ENCODE measurements around the gene CHST5.
A peak's percentile ranks its signal among the peaks of the same experiment; 100 is the strongest.
"Not testable (repeated sequence)": the region's sequence is repeated elsewhere in the genome, so short reads cannot be mapped to it uniquely, and the experiment has no call there.

The CHST5 gene

GRCh38 chr16:75535211-75535843 is 581 bp downstream of the CHST5 start:
- DNase-seq (no peak), ATAC-seq (no peak)
- Mint-ChIP-seq H3K9me3 (no peaks in the 10 kb centered on the region), H3K4me3 (no peak overlapping the region), H3K4me1 (no peaks in the 10 kb centered on the region), H3K36me3 (ENCODE audit: low read depth) (no peaks in the 10 kb centered on the region), H3K27me3 (no peaks in the 10 kb centered on the region), H3K27ac (no peak overlapping the region)

- Mint-ChIP-seq H3K27me3 (no peaks in the 10 kb centered on the region), H3K9me3 (no peaks in the 10 kb centered on the region), H3K27ac (no peak overlapping the region), H3K36me3 (ENCODE audit: low read depth) (no peaks in the 10 kb centered on the region), H3K4me1 (no peaks in the 10 kb centered on the region), H3K4me3 (no peak overlapping the region)
- ATAC-seq, result no peak
- no peak for DNase-seq
These were observed 1.2 kb downstream of the CHST5 start for GRCh38 chr16:75534560-75535205.

GRCh38 chr16:75532791-75533190 is 3.1 kb downstream of the CHST5 start:
- Mint-ChIP-seq H3K4me3 (no peak overlapping the region), H3K4me1 (no peaks in the 10 kb centered on the region), H3K27me3 (no peaks in the 10 kb centered on the region), H3K27ac (no peak overlapping the region), H3K36me3 (ENCODE audit: low read depth) (no peaks in the 10 kb centered on the region), H3K9me3 (no peaks in the 10 kb centered on the region)
- ATAC-seq, result no peak
- no peak for DNase-seq

- DNase-seq, result no peak
- Mint-ChIP-seq H3K4me1 (no peaks in the 10 kb centered on the region), H3K4me3 (no peak overlapping the region), H3K27ac (no peak overlapping the region), H3K27me3 (no peaks in the 10 kb centered on the region), H3K36me3 (ENCODE audit: low read depth) (no peaks in the 10 kb centered on the region), H3K9me3 (no peaks in the 10 kb centered on the region)
- peak; percentile 22 for ATAC-seq
These were observed 3.7 kb downstream of the CHST5 start for GRCh38 chr16:75532142-75532765.

- H3K27ac Mint-ChIP-seq, result no peak overlapping the region
- no peaks in the 10 kb centered on the region for H3K27me3 Mint-ChIP-seq
- H3K9me3 Mint-ChIP-seq, result no peaks in the 10 kb centered on the region
- no peak for DNase-seq
- H3K4me1 Mint-ChIP-seq, result no peaks in the 10 kb centered on the region
- no peak for ATAC-seq
- no peaks in the 10 kb centered on the region for H3K36me3 Mint-ChIP-seq (ENCODE audit: low read depth)
- H3K4me3 Mint-ChIP-seq, result no peak overlapping the region
These were observed 5.9 kb downstream of the CHST5 start for GRCh38 chr16:75529959-75530358.

GRCh38 chr16:75529056-75529905 is 6.6 kb downstream of the CHST5 start:
- no peaks in the 10 kb centered on the region for H3K4me1 Mint-ChIP-seq
- no peak overlapping the region for H3K4me3 Mint-ChIP-seq
- H3K27ac Mint-ChIP-seq, result no peak overlapping the region
- no peaks in the 10 kb centered on the region for H3K27me3 Mint-ChIP-seq
- DNase-seq (no peak), ATAC-seq (no peak)
- no peaks in the 10 kb centered on the region for H3K36me3 Mint-ChIP-seq (ENCODE audit: low read depth)
- no peaks in the 10 kb centered on the region for H3K9me3 Mint-ChIP-seq

- no peaks in the 10 kb centered on the region for H3K9me3 Mint-ChIP-seq
- no peaks in the 10 kb centered on the region for H3K36me3 Mint-ChIP-seq (ENCODE audit: low read depth)
- H3K4me1 Mint-ChIP-seq, result no peaks in the 10 kb centered on the region
- H3K4me3 Mint-ChIP-seq, result no peak overlapping the region
- ATAC-seq, result no peak
- DNase-seq, result no peak
- no peaks in the 10 kb centered on the region for H3K27me3 Mint-ChIP-seq
- H3K27ac Mint-ChIP-seq, result no peak overlapping the region
These were observed 8.0 kb downstream of the CHST5 start for GRCh38 chr16:75527825-75528299.

- DNase-seq (no peak), ATAC-seq (no peak)
- no peak overlapping the region for H3K4me3 Mint-ChIP-seq
- no peaks in the 10 kb centered on the region for H3K36me3 Mint-ChIP-seq (ENCODE audit: low read depth)
- no peaks in the 10 kb centered on the region for H3K27me3 Mint-ChIP-seq
- H3K4me1 Mint-ChIP-seq, result no peaks in the 10 kb centered on the region
- no peak overlapping the region for H3K27ac Mint-ChIP-seq
- no peaks in the 10 kb centered on the region for H3K9me3 Mint-ChIP-seq
These were observed 9.7 kb downstream of the CHST5 start for GRCh38 chr16:75526032-75526790.

- Mint-ChIP-seq H3K9me3 (no peaks in the 10 kb centered on the region), H3K36me3 (ENCODE audit: low read depth) (no peaks in the 10 kb centered on the region), H3K27ac (no peak overlapping the region), H3K27me3 (no peaks in the 10 kb centered on the region), H3K4me1 (peaks cover 8% of the 10 kb centered on the region), H3K4me3 (no peak overlapping the region)
- ATAC-seq, result no peak
- DNase-seq, result no peak
These were observed 16.7 kb downstream of the CHST5 start for GRCh38 chr16:75519175-75519574.

GRCh38 chr16:75516189-75516966 is 19.5 kb downstream of the CHST5 start:
- DNase-seq (peak; percentile 36), ATAC-seq (peak; percentile 16)
- H3K9me3 Mint-ChIP-seq; H3K27me3 Mint-ChIP-seq; H3K36me3 Mint-ChIP-seq (ENCODE audit: low read depth); H3K4me1 Mint-ChIP-seq: not testable (repeated sequence)
- Mint-ChIP-seq H3K4me3 (peak overlapping the region; percentile 77), H3K27ac (peak overlapping the region; percentile 52)

- peaks cover 8% of the 10 kb centered on the region for H3K4me1 Mint-ChIP-seq
- no peak for DNase-seq
- H3K27me3 Mint-ChIP-seq, result no peaks in the 10 kb centered on the region
- ATAC-seq, result no peak
- no peaks in the 10 kb centered on the region for H3K36me3 Mint-ChIP-seq (ENCODE audit: low read depth)
- H3K9me3 Mint-ChIP-seq, result no peaks in the 10 kb centered on the region
- H3K4me3 Mint-ChIP-seq, result no peak overlapping the region
- H3K27ac Mint-ChIP-seq, result no peak overlapping the region
These were observed 21.6 kb downstream of the CHST5 start for GRCh38 chr16:75514296-75514695.

GRCh38 chr16:75506574-75506973 is 29.3 kb downstream of the CHST5 start:
- ATAC-seq (no peak), DNase-seq (no peak)
- Mint-ChIP-seq H3K9me3 (no peaks in the 10 kb centered on the region), H3K36me3 (ENCODE audit: low read depth) (no peaks in the 10 kb centered on the region), H3K4me1 (peaks cover 4% of the 10 kb centered on the region), H3K4me3 (no peak overlapping the region), H3K27ac (no peak overlapping the region), H3K27me3 (peaks cover 3% of the 10 kb centered on the region)

- no peak overlapping the region for H3K4me3 Mint-ChIP-seq
- no peak for DNase-seq
These were observed 29.8 kb downstream of the CHST5 start for GRCh38 chr16:75506107-75506506.

More at GRCh38 chr16:75506107-75506506, 29.8 kb downstream of the CHST5 start:
- Mint-ChIP-seq H3K4me1 (peaks cover 4% of the 10 kb centered on the region), H3K9me3 (no peaks in the 10 kb centered on the region), H3K27me3 (peaks cover 3% of the 10 kb centered on the region), H3K27ac (no peak overlapping the region), H3K36me3 (ENCODE audit: low read depth) (no peaks in the 10 kb centered on the region)
- no peak for ATAC-seq

All from activated naive CD8-positive, alpha-beta T cell treated with anti-CD3 and anti-CD28 coated beads, Interleukin-2, amount 50 U/mL, for 24 hours (primary cell).